Activated B cell treated with CpG ODN at 0.5 μM for 24 hours (primary cell): ENCODE data around the gene YES1. TPM values are rescaled to one million over a fixed set of nuclear protein-coding genes. Genes with fewer than 3 reads are reported as not detected.

ENCODE experiments used
- ATAC-seq: fragments of 200-7000 bp; cut with Tn5 transposase; one replicate; pipeline ENCODE4 v1.10.0; 2021; ENCODE audit warnings: low read depth, mild to moderate bottlenecking, moderate library complexity
- CTCF ChIA-PET: fragments of 350-600 bp; sonication (Branson Sonifier 250); formaldehyde crosslinking; loops from one replicate; lab custom pipeline; 2021; ENCODE audit warnings: antibody characterized with exemption; lab: Charles Lee
- POLR2A ChIA-PET: fragments of 350-600 bp; sonication (Branson Sonifier 250); formaldehyde crosslinking; loops from one replicate; lab custom pipeline; 2021; ENCODE audit warnings: antibody characterized with exemption; lab: Charles Lee
- DNase-seq: peaks from one replicate; pipeline ENCODE4 v3.0.0; 2022
- H3K27ac Mint-ChIP-seq: one replicate; pipeline ENCODE4 v1.8.0; 2020; ENCODE audit warnings: mixed read lengths
- H3K27me3 Mint-ChIP-seq: one replicate; pipeline ENCODE4 v1.8.0; 2021; ENCODE audit warnings: mixed read lengths
- H3K36me3 Mint-ChIP-seq: one replicate; pipeline ENCODE4 v1.8.0; 2021; ENCODE audit warnings: low read depth, mixed read lengths
- H3K4me1 Mint-ChIP-seq: one replicate; pipeline ENCODE4 v1.8.0; 2021; ENCODE audit warnings: mixed read lengths
- H3K4me3 Mint-ChIP-seq: one replicate; pipeline ENCODE4 v1.8.0; 2020; ENCODE audit warnings: mild to moderate bottlenecking, mixed read lengths
- H3K9me3 Mint-ChIP-seq: one replicate; pipeline ENCODE4 v1.8.0; 2020; ENCODE audit warnings: mixed read lengths
- CTCF ChIP-seq: fragments of 200-600 bp; IDR thresholded peaks from one replicate; pipeline ENCODE4 v1.8.0; 2022; ENCODE audit warnings: antibody characterized with exemption, mild to moderate bottlenecking
- intact Hi-C: fragments of 100-400 bp; cut with micrococcal nuclease; formaldehyde crosslinking; loops from one replicate; pipeline ENCODE4 v1.15.1; 2024
- total RNA-seq: library from RNA; stranded (reverse); gene quantifications from 2 replicates; pipeline ENCODE4 v1.2.3, GENCODE V29; 2022

YES1 gene
- total RNA-seq, 1 donor from 2014 or later, result 0.35 TPM

GRCh38 chr18:676736-677135, 135.3 kb downstream of the YES1 start:
- ChIA-PET CTCF (no interaction called here), POLR2A (no interaction called here)
- Mint-ChIP-seq H3K4me3 (no peak overlapping the region), H3K9me3 (no peaks in the 10 kb centered on the region), H3K36me3 (peaks cover 11% of the 10 kb centered on the region), H3K4me1 (no peaks in the 10 kb centered on the region), H3K27me3 (no peaks in the 10 kb centered on the region), H3K27ac (no peak overlapping the region)
- TF ChIP-seq CTCF, result no peak
- no peak for ATAC-seq
- DNase-seq, result no peak
- intact Hi-C loops, result no loop called here

GRCh38 chr18:676069-676468, 136.0 kb downstream of the YES1 start:
- Mint-ChIP-seq H3K4me3 (no peak overlapping the region), H3K27me3 (no peaks in the 10 kb centered on the region), H3K9me3 (no peaks in the 10 kb centered on the region), H3K27ac (no peak overlapping the region), H3K36me3 (peaks cover 9% of the 10 kb centered on the region), H3K4me1 (no peaks in the 10 kb centered on the region)
- no peak for TF ChIP-seq CTCF
- CTCF ChIA-PET, result no interaction called here
- no peak for ATAC-seq
- POLR2A ChIA-PET, result interaction anchor here (0.7 kb wide), 1 partner anchor 41 kb away, joined by 3 read pairs; no protein-coding TSS in a partner anchor
- intact Hi-C loops, result no loop called here
- no peak for DNase-seq

- no peak for TF ChIP-seq CTCF
- Mint-ChIP-seq H3K36me3 (peaks cover 9% of the 10 kb centered on the region), H3K27ac (no peak overlapping the region), H3K9me3 (no peaks in the 10 kb centered on the region), H3K27me3 (no peaks in the 10 kb centered on the region), H3K4me1 (no peaks in the 10 kb centered on the region), H3K4me3 (no peak overlapping the region)
- POLR2A ChIA-PET, result interaction anchor here (0.7 kb wide), 1 partner anchor 42 kb away, joined by 3 read pairs; no protein-coding TSS in a partner anchor
- ATAC-seq, result no peak
- intact Hi-C loops, result no loop called here
- CTCF ChIA-PET, result no interaction called here
- DNase-seq, result no peak
Observed at GRCh38 chr18:675307-675706, 136.7 kb downstream of the YES1 start.

GRCh38 chr18:673769-674168, 138.3 kb downstream of the YES1 start:
- intact Hi-C loops, result no loop called here
- Mint-ChIP-seq H3K4me3 (no peak overlapping the region), H3K9me3 (no peaks in the 10 kb centered on the region), H3K27me3 (no peaks in the 10 kb centered on the region), H3K36me3 (peaks cover 9% of the 10 kb centered on the region), H3K4me1 (no peaks in the 10 kb centered on the region), H3K27ac (no peak overlapping the region)
- ChIA-PET POLR2A (no interaction called here), CTCF (no interaction called here)
- ATAC-seq, result no peak
- TF ChIP-seq CTCF, result no peak
- no peak for DNase-seq

- Mint-ChIP-seq H3K9me3 (no peaks in the 10 kb centered on the region), H3K27ac (no peak overlapping the region), H3K4me1 (no peaks in the 10 kb centered on the region), H3K36me3 (peaks cover 9% of the 10 kb centered on the region), H3K27me3 (no peaks in the 10 kb centered on the region), H3K4me3 (no peak overlapping the region)
- TF ChIP-seq CTCF, result no peak
- ATAC-seq (no peak), DNase-seq (no peak)
- POLR2A ChIA-PET, result no interaction called here
- CTCF ChIA-PET, result no interaction called here
- intact Hi-C loops, result no loop called here
Observed at GRCh38 chr18:673317-673716, 138.7 kb downstream of the YES1 start.

Other genes with a start within 250 kb of the YES1 start
- not detected in 2 replicates for gene CETN1, start 231.9 kb downstream of the YES1 start, total RNA-seq
- gene CLUL1, start 215.3 kb downstream of the YES1 start, total RNA-seq, result not detected in 2 replicates
- 4.0 and 5.1 TPM in 2 replicates for gene TYMS, start 154.6 kb downstream of the YES1 start, total RNA-seq
- 21.3 and 23.8 TPM in 2 replicates for gene ENOSF1, start 99.6 kb downstream of the YES1 start, total RNA-seq
- not detected in 2 replicates for gene ADCYAP1, start 92.6 kb upstream of the YES1 start, total RNA-seq